Mucosa of rectum (tissue), 2 donors: ENCODE measurements around the gene SPEG.

Source experiments
- H3K27ac ChIP-seq, 2 donors: one replicate each; pipeline ENCODE4 v1.7.0; 2013; ENCODE audit warnings: inconsistent platforms in 2 of 2, low read depth in 2 of 2, low read length in 2 of 2
- H3K27me3 ChIP-seq, 2 donors: one replicate each; pipeline ENCODE4 v1.7.0; 2013; ENCODE audit warnings: low read length in 2 of 2; ENCODE audit not compliant: control insufficient read depth in 2 of 2, insufficient read depth in 2 of 2
- H3K36me3 ChIP-seq, 2 donors: one replicate each; pipeline ENCODE4 v1.7.0; 2013; ENCODE audit warnings: low read length in 2 of 2; ENCODE audit not compliant: control insufficient read depth in 2 of 2, insufficient read depth in 2 of 2
- H3K4me1 ChIP-seq, 2 donors: one replicate each; pipeline ENCODE4 v1.7.0; 2013; ENCODE audit warnings: low read length in 2 of 2, mild to moderate bottlenecking in 1 of 2; ENCODE audit not compliant: control insufficient read depth in 2 of 2, insufficient read depth in 2 of 2
- H3K4me3 ChIP-seq, 2 donors: one replicate each; pipeline ENCODE4 v1.7.0; 2013; ENCODE audit warnings: low read length in 2 of 2
- H3K9ac ChIP-seq, 2 donors: one replicate each; pipeline ENCODE4 v1.7.0; 2013; ENCODE audit warnings: low read length in 2 of 2, low read depth in 1 of 2, mild to moderate bottlenecking in 1 of 2
- H3K9me3 ChIP-seq, 2 donors: one replicate each; pipeline ENCODE4 v1.7.0; 2013; ENCODE audit warnings: low read length in 2 of 2; ENCODE audit not compliant: control insufficient read depth in 2 of 2
- donor health status: healthy.
- donor health status: Normal muscosa, but diverticular disease.

SPEG gene

GRCh38 chr2:219502618-219503017 is 68.0 kb downstream of the SPEG start:
- Histone ChIP-seq H3K27me3 (no peaks in the 10 kb centered on the region), H3K4me3 (no peak overlapping the region), H3K9ac (no peak overlapping the region), H3K36me3 (peaks cover 30 to 34% of the 10 kb centered on the region in 2 donors), H3K27ac (no peak overlapping the region), H3K9me3 (no peaks in the 10 kb centered on the region), H3K4me1 (peaks cover 2 to 16% of the 10 kb centered on the region in 2 donors)

GRCh38 chr2:219505585-219505984 is 70.9 kb downstream of the SPEG start:
- H3K27me3 ChIP-seq, result peaks cover 5% of the 10 kb centered on the region in 2 donors
- peaks cover 5 to 6% of the 10 kb centered on the region in 2 donors for H3K4me1 ChIP-seq
- no peak overlapping the region for H3K27ac ChIP-seq
- peaks cover 30 to 34% of the 10 kb centered on the region in 2 donors for H3K36me3 ChIP-seq
- no peak overlapping the region for H3K4me3 ChIP-seq
- H3K9ac ChIP-seq, result no peak overlapping the region
- no peaks in the 10 kb centered on the region for H3K9me3 ChIP-seq

GRCh38 chr2:219506153-219506801 is 71.6 kb downstream of the SPEG start:
- H3K9me3 ChIP-seq, result no peaks in the 10 kb centered on the region
- peaks cover 5 to 10% of the 10 kb centered on the region in 2 donors for H3K27me3 ChIP-seq
- H3K9ac ChIP-seq, result no peak overlapping the region
- peaks cover 30 to 34% of the 10 kb centered on the region in 2 donors for H3K36me3 ChIP-seq
- no peak overlapping the region for H3K27ac ChIP-seq
- no peak overlapping the region for H3K4me3 ChIP-seq
- H3K4me1 ChIP-seq, result peaks cover 5 to 6% of the 10 kb centered on the region in 2 donors

- Histone ChIP-seq H3K27me3 (peaks cover 5 to 15% of the 10 kb centered on the region in 2 donors), H3K27ac (no peak overlapping the region), H3K36me3 (peaks cover 28 to 34% of the 10 kb centered on the region in 2 donors), H3K9me3 (no peaks in the 10 kb centered on the region), H3K9ac (no peak overlapping the region), H3K4me3 (no peak overlapping the region), H3K4me1 (peaks cover 5 to 6% of the 10 kb centered on the region in 2 donors)
Observed at GRCh38 chr2:219506802-219507526, 72.3 kb downstream of the SPEG start.

DNA sequence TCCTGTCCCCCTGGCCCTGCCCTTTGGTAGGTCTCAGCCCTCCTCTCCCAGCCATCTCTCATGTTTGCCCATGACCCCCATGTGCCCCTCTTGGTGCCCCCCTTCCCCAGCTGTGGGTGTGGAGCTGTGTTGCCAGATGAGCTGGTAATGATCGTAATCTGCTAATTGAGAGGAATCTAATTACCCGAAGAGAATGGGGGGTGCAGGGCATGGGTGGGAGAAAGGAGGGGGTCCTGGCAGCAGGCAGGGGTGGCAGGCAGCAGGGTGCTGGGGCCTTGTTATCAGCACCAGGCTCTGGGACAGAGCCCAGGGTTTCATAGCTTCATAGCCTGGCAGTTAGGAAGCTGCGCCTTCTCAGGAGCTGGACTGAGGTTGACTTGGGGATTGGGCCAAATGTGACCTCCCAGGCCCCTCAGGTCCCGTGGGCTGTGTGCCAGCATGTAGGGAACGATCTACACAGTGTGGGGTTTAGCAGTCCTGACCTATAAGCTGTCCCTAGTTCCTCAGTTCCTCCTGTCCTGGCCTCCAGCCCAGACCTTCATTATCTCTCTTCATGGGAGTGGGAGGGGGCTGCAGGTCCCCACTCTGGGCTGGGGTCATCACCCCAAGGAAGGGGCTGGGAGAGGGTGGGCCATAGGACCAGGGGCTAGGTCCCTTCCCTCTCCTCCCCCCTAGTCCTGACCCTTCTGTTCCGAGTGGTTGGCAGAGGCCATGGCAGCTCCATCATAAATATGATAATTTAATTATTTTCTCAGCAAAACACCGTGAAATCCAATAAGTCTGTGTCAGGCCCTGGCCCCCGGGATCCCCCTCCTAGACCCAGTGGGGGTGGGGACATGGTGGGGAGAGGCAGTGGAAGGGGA is 73.2 kb downstream of the SPEG start:
- peaks cover 5 to 6% of the 10 kb centered on the region in 2 donors for H3K4me1 ChIP-seq
- H3K4me3 ChIP-seq, result no peak overlapping the region
- H3K27ac ChIP-seq, result no peak overlapping the region
- H3K9me3 ChIP-seq, result no peaks in the 10 kb centered on the region
- peaks cover 12 to 23% of the 10 kb centered on the region in 2 donors for H3K27me3 ChIP-seq
- H3K36me3 ChIP-seq, result peaks cover 25 to 30% of the 10 kb centered on the region in 2 donors
- no peak overlapping the region for H3K9ac ChIP-seq

GRCh38 chr2:219508444-219508734 is 73.7 kb downstream of the SPEG start:
- no peak overlapping the region for H3K4me3 ChIP-seq
- H3K9me3 ChIP-seq, result no peaks in the 10 kb centered on the region
- no peak overlapping the region for H3K27ac ChIP-seq
- no peak overlapping the region for H3K9ac ChIP-seq
- peaks cover 24 to 28% of the 10 kb centered on the region in 2 donors for H3K36me3 ChIP-seq
- peaks cover 5 to 6% of the 10 kb centered on the region in 2 donors for H3K4me1 ChIP-seq
- H3K27me3 ChIP-seq, result peaks cover 14 to 28% of the 10 kb centered on the region in 2 donors

DNA sequence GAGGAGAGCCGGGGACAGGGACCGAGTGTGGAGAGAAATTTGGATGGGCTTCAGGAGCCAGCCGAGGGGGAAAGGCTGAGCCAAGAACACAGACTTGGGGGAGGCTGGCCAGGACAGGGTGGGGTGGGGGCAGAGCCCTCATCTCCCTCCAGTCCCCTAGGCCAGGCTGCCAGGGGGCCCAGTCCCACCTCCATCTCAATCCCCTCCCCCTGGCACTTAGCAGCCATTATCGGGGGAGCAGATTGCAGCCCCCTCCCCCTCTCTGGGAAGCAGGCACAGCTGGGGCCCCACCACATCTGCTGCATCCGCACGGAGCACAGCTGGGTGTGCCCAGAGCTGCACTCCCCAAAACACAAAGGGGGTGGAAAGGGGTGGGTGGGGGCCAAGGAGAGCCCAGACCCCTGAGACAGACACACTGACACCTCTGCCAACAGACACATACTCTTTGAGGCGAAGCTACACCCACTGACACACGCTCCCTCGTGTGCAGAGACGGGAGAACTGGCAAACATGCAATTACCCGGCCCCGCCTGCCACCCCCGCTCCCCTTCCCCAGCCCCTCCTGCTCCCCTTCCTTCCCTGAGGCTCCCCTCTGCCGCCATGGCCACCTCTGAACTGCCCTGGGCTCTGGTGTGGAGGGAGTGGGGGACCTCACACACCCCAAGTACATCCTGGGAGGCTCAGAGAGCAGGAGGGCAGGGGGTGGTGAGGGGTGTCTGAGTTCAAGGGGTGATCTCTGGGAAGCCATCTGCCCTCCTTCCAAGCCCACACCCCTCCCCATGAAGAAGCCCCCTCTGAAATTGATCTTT is 74.5 kb downstream of the SPEG start:
- Histone ChIP-seq H3K27me3 (peaks cover 14 to 36% of the 10 kb centered on the region in 2 donors), H3K36me3 (peaks cover 17 to 20% of the 10 kb centered on the region in 2 donors), H3K9ac (no peak overlapping the region), H3K9me3 (no peaks in the 10 kb centered on the region), H3K4me1 (peaks cover 6 to 7% of the 10 kb centered on the region in 2 donors), H3K27ac (no peak overlapping the region), H3K4me3 (no peak overlapping the region)

DNA sequence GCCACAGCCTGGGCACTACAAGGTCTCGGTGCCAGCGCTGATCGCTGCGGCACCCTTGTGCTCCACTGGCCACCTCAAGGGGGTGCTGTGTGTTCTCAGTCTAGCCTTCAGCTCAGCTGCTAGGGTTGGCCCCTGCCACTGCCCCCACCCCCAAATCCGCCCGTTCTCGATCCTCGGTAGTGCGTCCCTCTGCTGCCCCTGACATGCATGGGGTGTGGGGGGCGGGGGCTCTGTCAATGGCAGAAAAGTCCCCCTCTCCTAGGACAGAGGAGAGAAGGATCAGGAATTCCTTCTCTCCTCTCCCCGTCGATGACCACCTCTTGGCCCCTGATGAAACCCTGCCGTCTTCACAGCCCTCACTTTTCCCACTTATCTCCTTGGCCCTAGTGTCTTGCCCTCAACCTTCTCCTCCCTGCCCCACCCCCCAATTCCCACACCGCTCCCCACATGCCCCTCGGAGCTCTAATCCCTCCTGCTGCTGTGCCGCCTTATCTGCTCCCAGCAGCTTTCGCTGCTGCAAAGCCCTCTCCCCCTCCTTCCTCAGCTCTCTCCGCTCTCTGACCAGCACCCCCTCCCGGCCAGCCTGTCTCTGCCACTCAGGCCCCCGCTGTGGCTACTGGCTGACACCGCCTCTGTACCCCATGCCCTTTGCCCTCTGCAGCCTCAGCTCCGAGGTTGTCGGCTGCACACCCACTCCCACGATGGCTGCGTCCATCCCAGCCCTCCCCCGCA is 75.3 kb downstream of the SPEG start:
- H3K9me3 ChIP-seq, result no peaks in the 10 kb centered on the region
- peaks cover 17 to 43% of the 10 kb centered on the region in 2 donors for H3K27me3 ChIP-seq
- H3K4me1 ChIP-seq, result peaks cover 6 to 7% of the 10 kb centered on the region in 2 donors
- no peak overlapping the region for H3K27ac ChIP-seq
- peaks cover 12 to 13% of the 10 kb centered on the region in 2 donors for H3K36me3 ChIP-seq
- no peak overlapping the region for H3K9ac ChIP-seq
- H3K4me3 ChIP-seq, result peak overlapping the region in 1 of 2 donors; percentile 13

- Histone ChIP-seq H3K36me3 (peaks cover 5 to 7% of the 10 kb centered on the region in 2 donors), H3K27ac (no peak overlapping the region), H3K4me1 (peaks cover 6 to 7% of the 10 kb centered on the region in 2 donors), H3K9me3 (no peaks in the 10 kb centered on the region), H3K4me3 (no peak overlapping the region), H3K9ac (no peak overlapping the region), H3K27me3 (peaks cover 18 to 50% of the 10 kb centered on the region in 2 donors)
Observed at GRCh38 chr2:219510512-219511135, 76.0 kb downstream of the SPEG start.
